K562 (cell line): Measurements from ENCODE around the gene RETN. TPM values are rescaled to one million over a fixed set of nuclear protein-coding genes. Genes with fewer than 3 reads are reported as not detected.

Experiments used
- BRD9 ChIP-seq: fragments of 450-650 bp; IDR thresholded peaks from 2 replicates; pipeline ENCODE4 v1.6.1; 2018; ENCODE audit warnings: low read depth; ENCODE audit not compliant: partially characterized antibody
- GATAD2A ChIP-seq: fragments of 450-650 bp; IDR thresholded peaks from 2 replicates; pipeline ENCODE4 v1.6.1; 2017
- HEY1 ChIP-seq: fragments of 250-450 bp; sonication (Bioruptor Pico); IDR thresholded peaks from 2 replicates; pipeline ENCODE4 v1.5.0; 2020; ENCODE audit warnings: mild to moderate bottlenecking, moderate library complexity, borderline replicate concordance
- HNRNPUL1 ChIP-seq: fragments of 200-400 bp; formaldehyde crosslinking; IDR thresholded peaks from 2 replicates; pipeline ENCODE4 v1.6.1; 2017; ENCODE audit warnings: low read length
- IRF1 ChIP-seq: sonication (generic); formaldehyde crosslinking; IDR thresholded peaks from 2 replicates; pipeline ENCODE4 v1.8.0; 2022; ENCODE audit warnings: missing genetic modification reagents, mild to moderate bottlenecking, borderline replicate concordance
- NKRF ChIP-seq: fragments of 450-650 bp; IDR thresholded peaks from 2 replicates; pipeline ENCODE4 v1.6.1; 2016; ENCODE audit warnings: borderline replicate concordance
- PRDM10 ChIP-seq: fragments of 450-650 bp; IDR thresholded peaks from 2 replicates; pipeline ENCODE4 v1.6.1; 2018; ENCODE audit not compliant: partially characterized antibody
- PURB ChIP-seq: sonication (generic); formaldehyde crosslinking; IDR thresholded peaks from 2 replicates; pipeline ENCODE4 v1.9.0; 2021; ENCODE audit warnings: low read depth, mild to moderate bottlenecking, missing genetic modification reagents
- SP2 ChIP-seq: IDR thresholded peaks from 2 replicates; pipeline ENCODE4 v1.6.1; 2011; ENCODE audit warnings: mild to moderate bottlenecking, low read depth, low read length, moderate library complexity; ENCODE audit not compliant: poor library complexity, severe bottlenecking; ENCODE audit errors: extremely low read depth
- THRB ChIP-seq: fragments of 450-650 bp; formaldehyde crosslinking; conservative IDR thresholded peaks from 2 replicates; pipeline ENCODE4 v1.4.0; 2022; ENCODE audit warnings: mild to moderate bottlenecking, missing genetic modification characterization
- TSC22D4 ChIP-seq: fragments of 450-650 bp; IDR thresholded peaks from 2 replicates; pipeline ENCODE4 v1.6.1; 2016; ENCODE audit warnings: missing genetic modification characterization, missing biosample characterization, control low read depth
- ZNF717 ChIP-seq: fragments of 250-450 bp; sonication (Bioruptor Pico); IDR thresholded peaks from 2 replicates; pipeline ENCODE4 v1.5.0; 2021
- polyA plus RNA-seq, 8 experiments: library from polyadenylated mRNA; depleted of rRNA in 4 of 8; stranded (reverse) in 5 of 8; unstranded in 3 of 8; fragments of >200 nt; fragmentation: Nextera tagmentation in 2 of 8; fragmentation: Illumina TruSeq in 1 of 8; extraction: Ambion mirVana in 2 of 8; extraction: Trizol in 1 of 8; gene quantifications; 2 replicates each; pipeline versions ENCODE4 v1.2.1 to v1.2.3, GENCODE V29; 2011 to 2014; ENCODE audit warnings: inconsistent platforms in 1 of 8, missing spikeins in 1 of 8
- total RNA-seq, 7 experiments: library from RNA; depleted of rRNA in 6 of 7; stranded (reverse); fragments of >200 nt in 6 of 7; fragmentation: Illumina TruSeq in 2 of 7; extraction: Trizol in 2 of 7; gene quantifications; 2 replicates each; pipeline versions ENCODE4 v1.2.1 to v1.2.3, GENCODE V29; 2011 to 2021; ENCODE audit warnings: low replicate concordance in 1 of 7

The RETN gene
- total and polyA plus RNA-seq, 9 of the 15 experiments (the other 6 are each of a cell fraction or from before 2014, with no cell fraction given), result not detected

GRCh38 chr19:7637374-7638256 lies 31.2 kb upstream of the RETN start (continued):
- TF ChIP-seq IRF1 (no peak), TSC22D4 (no peak), BRD9 (no peak), PURB (no peak), PRDM10 (no peak), ZNF717 (CRISPR knock-in tag) (no peak), NKRF (no peak), GATAD2A (no peak), THRB (no peak), SP2 (no peak), HNRNPUL1 (no peak), HEY1 (CRISPR knock-in tag) (no peak)
